GM21723 (cell line): ENCODE results near the gene GMFB.

ENCODE experiments used
- ATAC-seq: cut with Tn5 transposase; IDR thresholded peaks from one replicate; pipeline ENCODE4 v1.9.1; 2021; ENCODE audit warnings: mild to moderate bottlenecking, moderate library complexity; ENCODE audit not compliant: unreplicated experiment

GMFB gene

GRCh38 chr14:54435500-54435981 is 53.2 kb downstream of the GMFB start:
- peak; percentile 52 for ATAC-seq

- ATAC-seq = no peak
These were observed 60.3 kb downstream of the GMFB start for GRCh38 chr14:54428527-54428926.

- no peak for ATAC-seq
These were observed 60.9 kb downstream of the GMFB start for GRCh38 chr14:54427871-54428270.

- ATAC-seq = no peak
These were observed 63.1 kb downstream of the GMFB start for GRCh38 chr14:54425537-54426274.

GRCh38 chr14:54425068-54425467 is 63.7 kb downstream of the GMFB start:
- ATAC-seq = no peak
